ENCODE results near the gene GBP2. TPM values are rescaled to one million over a fixed set of nuclear protein-coding genes. Genes with fewer than 3 reads are reported as not detected.

The GBP2 gene
- total and polyA plus RNA-seq, 2 of the 4 experiments (the other 2 are of a cell fraction), result 8.2 to 17.7 TPM

GRCh38 chr1:89146721-89147120 lies 20.8 kb upstream of the GBP2 start:
- Histone ChIP-seq H2AK9ac (replicated peaks; ENCODE audit: low read depth, low read length, poor library complexity) (no peak overlapping the region), H2BK15ac (ENCODE audit: low read depth, low read length) (no peak overlapping the region), H3K36me3 (ENCODE audit: control insufficient read depth, insufficient read depth, low read length) (no peaks in the 10 kb centered on the region), H3K27ac (ENCODE audit: insufficient read depth, low read length) (no peak overlapping the region), H2BK20ac (ENCODE audit: low read depth, low read length) (no peak overlapping the region), H2AFZ (replicated peaks; ENCODE audit: low read length, poor library complexity) (no peak overlapping the region), H3K4me3 (ENCODE audit: insufficient read depth, low read depth, low read length) (no peak overlapping the region), H3K56ac (ENCODE audit: extremely low read depth, insufficient read depth, low read length) (no peak overlapping the region), H4K91ac (ENCODE audit: insufficient read depth, low read depth, low read length) (no peak overlapping the region), H3K9me1 (ENCODE audit: insufficient read depth, low read length) (no peaks in the 10 kb centered on the region), H2BK5ac (ENCODE audit: low read depth, low read length, poor library complexity, severe bottlenecking) (no peak overlapping the region), H3K79me1 (ENCODE audit: low read depth in 1 of 2, low read length in 2 of 2) (no peaks in the 10 kb centered on the region), H4K5ac (ENCODE audit: low read depth, low read length) (no peak overlapping the region), H3K4ac (ENCODE audit: low read depth, low read length) (no peak overlapping the region), H3K9ac (ENCODE audit: low read depth, low read length) (no peak overlapping the region), H4K8ac (ENCODE audit: low read depth in 2 of 2, low read length in 2 of 2) (no peak overlapping the region), H2AK5ac (ENCODE audit: low read depth, low read length) (no peak overlapping the region), H2BK120ac (ENCODE audit: low read depth, low read length) (no peak overlapping the region), H4K20me1 (ENCODE audit: insufficient read depth, low read length) (no peaks in the 10 kb centered on the region), H3K18ac (ENCODE audit: low read depth, low read length) (no peak overlapping the region), H3K4me2 (ENCODE audit: low read depth, low read length) (no peak overlapping the region), H3K23ac (ENCODE audit: low read depth, low read length) (no peak overlapping the region), H3K9me3 (ENCODE audit: control insufficient read depth, insufficient read depth, low read length) (no peaks in the 10 kb centered on the region), H3K14ac (replicated peaks; ENCODE audit: low read depth, low read length) (no peak overlapping the region), H3K4me1 (ENCODE audit: control insufficient read depth, insufficient read depth, low read length) (no peaks in the 10 kb centered on the region), H3K27me3 (ENCODE audit: control insufficient read depth, insufficient read depth, low read length) (no peaks in the 10 kb centered on the region)
- DNase-seq (no peak), ATAC-seq (ENCODE audit: low read depth) (no peak)
- dilution Hi-C loops (cut with HindIII; ENCODE audit: low sequenced_read_pairs, unreplicated experiment) (no loop called here), in situ Hi-C loops (cut with MboI; ENCODE audit: low sequenced_read_pairs) (no loop called here), intact Hi-C loops (cut with micrococcal nuclease) (no loop called here)
- CTCF ChIA-PET, result no interaction called here
- WGBS, 2 experiments (ENCODE audit: extremely low coverage in 2 of 2, insufficient read length in 1 of 2), result no CpG with 5 or more reads among the region's 3 CpGs
- TF ChIP-seq POLR2A (IDR thresholded peaks at IDR 0.05; ENCODE audit: low read depth, low read length) (no peak), NFE2L2 (IDR thresholded peaks at IDR 0.05; ENCODE audit: low read depth, low read length) (no peak), SMC3 (IDR thresholded peaks at IDR 0.05; ENCODE audit: low read depth, low read length) (no peak), MXI1 (IDR thresholded peaks at IDR 0.05; ENCODE audit: borderline replicate concordance, low read depth, low read length) (no peak), MAFK (IDR thresholded peaks at IDR 0.05; ENCODE audit: low read depth, low read length) (no peak), FOS (IDR thresholded peaks at IDR 0.05; ENCODE audit: low read depth, low read length) (no peak), BHLHE40 (IDR thresholded peaks at IDR 0.05; ENCODE audit: low read depth, low read length) (no peak), CEBPB (IDR thresholded peaks at IDR 0.05; ENCODE audit: low read depth, low read length) (no peak), RAD21 (IDR thresholded peaks at IDR 0.05; ENCODE audit: low read length) (no peak), MAZ (IDR thresholded peaks at IDR 0.05; ENCODE audit: borderline replicate concordance, low read depth, low read length) (no peak), CHD1 (IDR thresholded peaks at IDR 0.05; ENCODE audit: low read depth, low read length) (no peak)
- TF ChIP-seq, protein P1, sequence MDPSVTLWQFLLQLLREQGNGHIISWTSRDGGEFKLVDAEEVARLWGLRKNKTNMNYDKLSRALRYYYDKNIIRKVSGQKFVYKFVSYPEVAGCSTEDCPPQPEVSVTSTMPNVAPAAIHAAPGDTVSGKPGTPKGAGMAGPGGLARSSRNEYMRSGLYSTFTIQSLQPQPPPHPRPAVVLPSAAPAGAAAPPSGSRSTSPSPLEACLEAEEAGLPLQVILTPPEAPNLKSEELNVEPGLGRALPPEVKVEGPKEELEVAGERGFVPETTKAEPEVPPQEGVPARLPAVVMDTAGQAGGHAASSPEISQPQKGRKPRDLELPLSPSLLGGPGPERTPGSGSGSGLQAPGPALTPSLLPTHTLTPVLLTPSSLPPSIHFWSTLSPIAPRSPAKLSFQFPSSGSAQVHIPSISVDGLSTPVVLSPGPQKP (IDR thresholded peaks at IDR 0.05; ENCODE audit: borderline replicate concordance, low read depth, low read length), result no peak
- TF ChIP-seq, protein P2, sequence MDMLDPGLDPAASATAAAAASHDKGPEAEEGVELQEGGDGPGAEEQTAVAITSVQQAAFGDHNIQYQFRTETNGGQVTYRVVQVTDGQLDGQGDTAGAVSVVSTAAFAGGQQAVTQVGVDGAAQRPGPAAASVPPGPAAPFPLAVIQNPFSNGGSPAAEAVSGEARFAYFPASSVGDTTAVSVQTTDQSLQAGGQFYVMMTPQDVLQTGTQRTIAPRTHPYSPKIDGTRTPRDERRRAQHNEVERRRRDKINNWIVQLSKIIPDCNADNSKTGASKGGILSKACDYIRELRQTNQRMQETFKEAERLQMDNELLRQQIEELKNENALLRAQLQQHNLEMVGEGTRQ (IDR thresholded peaks at IDR 0.05; ENCODE audit: low read depth, low read length), result no peak
- TF ChIP-seq, protein P3, sequence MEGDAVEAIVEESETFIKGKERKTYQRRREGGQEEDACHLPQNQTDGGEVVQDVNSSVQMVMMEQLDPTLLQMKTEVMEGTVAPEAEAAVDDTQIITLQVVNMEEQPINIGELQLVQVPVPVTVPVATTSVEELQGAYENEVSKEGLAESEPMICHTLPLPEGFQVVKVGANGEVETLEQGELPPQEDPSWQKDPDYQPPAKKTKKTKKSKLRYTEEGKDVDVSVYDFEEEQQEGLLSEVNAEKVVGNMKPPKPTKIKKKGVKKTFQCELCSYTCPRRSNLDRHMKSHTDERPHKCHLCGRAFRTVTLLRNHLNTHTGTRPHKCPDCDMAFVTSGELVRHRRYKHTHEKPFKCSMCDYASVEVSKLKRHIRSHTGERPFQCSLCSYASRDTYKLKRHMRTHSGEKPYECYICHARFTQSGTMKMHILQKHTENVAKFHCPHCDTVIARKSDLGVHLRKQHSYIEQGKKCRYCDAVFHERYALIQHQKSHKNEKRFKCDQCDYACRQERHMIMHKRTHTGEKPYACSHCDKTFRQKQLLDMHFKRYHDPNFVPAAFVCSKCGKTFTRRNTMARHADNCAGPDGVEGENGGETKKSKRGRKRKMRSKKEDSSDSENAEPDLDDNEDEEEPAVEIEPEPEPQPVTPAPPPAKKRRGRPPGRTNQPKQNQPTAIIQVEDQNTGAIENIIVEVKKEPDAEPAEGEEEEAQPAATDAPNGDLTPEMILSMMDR (conservative IDR thresholded peaks at IDR 0.05; ENCODE audit: low read depth, low read length), result no peak
- BruUV-seq (replicated peaks), result no TSS peak
- POLR2A ChIA-PET (ENCODE audit: unreplicated experiment), result no interaction called here

All from IMR-90 (cell line).